Measurements from ENCODE around the gene CARNS1. TPM values are rescaled to one million over a fixed set of nuclear protein-coding genes. Genes with fewer than 3 reads are reported as not detected.

CARNS1 gene
- total and polyA plus RNA-seq, 2 of the 13 experiments (the other 11 are each of a cell fraction or from before 2014, with no cell fraction given) = not detected

DNA sequence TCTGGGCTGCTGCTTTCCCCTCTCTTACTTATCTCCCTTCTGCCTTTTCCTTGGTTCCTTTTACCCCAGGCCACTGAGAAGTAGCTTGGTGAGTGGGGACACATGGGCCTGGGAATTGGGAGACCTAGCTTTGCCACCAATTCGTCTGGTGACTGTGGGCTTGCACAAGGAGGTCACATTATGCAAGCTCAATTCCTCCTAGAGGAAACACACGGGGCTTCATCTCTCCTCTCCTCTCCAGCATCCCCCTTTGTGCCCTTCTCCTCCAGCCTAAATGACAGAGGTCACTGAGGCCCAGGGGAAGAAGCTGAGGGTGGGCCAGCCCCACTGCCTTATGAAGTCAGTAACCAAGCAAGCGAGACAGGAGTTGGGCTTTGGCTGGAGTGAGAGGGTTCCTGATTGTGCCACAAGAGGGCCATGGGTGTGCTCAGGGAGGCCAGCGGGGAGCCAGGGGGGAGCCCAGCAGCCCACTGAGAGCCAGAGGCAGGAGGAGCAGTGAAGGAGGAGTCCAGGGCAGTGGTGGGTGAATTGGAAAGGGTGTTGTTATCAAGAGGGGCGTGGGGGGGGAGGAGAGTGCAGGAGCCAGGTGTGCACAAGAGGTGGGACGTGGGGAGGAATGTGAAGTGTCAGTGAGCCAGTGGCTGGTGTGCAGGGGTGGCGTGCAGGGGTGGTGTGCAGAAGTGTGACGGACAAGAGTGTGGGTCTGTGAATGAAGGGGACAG lies 44.1 kb upstream of the CARNS1 start (continued):
- TF ChIP-seq ZBTB40 (IDR thresholded peaks at IDR 0.05) (no peak), ZBTB40 (CRISPR knock-in tag; IDR thresholded peaks at IDR 0.05) (no peak), NCOA5 (CRISPR knock-in tag; IDR thresholded peaks at IDR 0.05) (no peak), RBFOX2 (IDR thresholded peaks at IDR 0.05; ENCODE audit: low read depth, low read length) (no peak)
